HS-27A (cell line): ENCODE results near the gene PPP4C.

ENCODE experiments used
- DNase-seq: peaks from one replicate; pipeline ENCODE4 v3.0.0-alpha.2; 2012; ENCODE audit warnings: low read depth, missing footprints

The PPP4C gene

DNA sequence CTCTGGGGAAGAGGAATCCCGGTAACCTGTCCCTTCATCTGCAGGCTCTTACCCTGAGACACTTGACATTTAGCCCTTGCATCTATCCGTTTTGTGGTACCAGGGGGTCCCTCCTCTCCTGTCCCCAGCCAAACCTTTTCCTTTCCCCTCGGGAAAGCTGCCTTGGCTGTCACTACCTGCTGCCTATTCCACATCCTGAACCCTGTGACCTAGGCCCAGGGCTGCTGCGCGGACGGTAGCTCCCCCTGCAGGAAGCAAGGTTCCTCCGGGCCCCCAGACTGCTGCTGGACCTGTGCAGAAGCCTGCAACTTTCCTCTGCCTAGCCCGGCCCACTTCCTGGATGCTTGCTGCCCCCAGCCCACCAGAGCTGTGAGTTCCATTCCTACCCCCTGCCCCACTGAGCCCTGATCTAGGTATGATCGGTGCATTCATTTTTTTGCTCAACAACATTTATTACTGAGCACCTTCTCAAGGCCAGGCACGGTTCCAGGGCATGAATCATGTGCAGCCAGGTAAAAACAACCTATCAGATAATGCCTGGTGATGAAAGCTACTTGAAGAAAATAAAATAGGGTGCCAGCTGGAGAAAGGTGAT is 20.7 kb upstream of the PPP4C start:
- DNase-seq: no peak

DNA sequence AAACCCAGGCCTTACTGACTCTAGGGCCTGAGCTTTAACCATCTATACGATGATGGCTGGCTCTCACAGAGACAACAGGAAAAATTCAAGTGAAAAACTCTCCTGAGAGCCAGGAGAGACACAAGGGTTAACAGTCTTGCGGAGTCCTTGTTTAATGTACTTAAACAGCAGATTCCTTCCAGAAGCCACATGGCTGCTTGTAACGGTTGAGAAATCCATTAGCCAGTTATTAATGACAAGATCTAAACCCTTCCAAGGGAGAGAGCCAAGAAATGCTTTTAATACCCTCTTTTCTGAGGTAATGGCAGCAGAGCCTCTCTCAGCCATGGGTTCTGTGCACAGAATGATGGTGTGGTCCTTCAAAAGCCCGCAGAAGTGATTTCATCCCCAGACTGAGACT is 15.4 kb upstream of the PPP4C start:
- no peak for DNase-seq

DNA sequence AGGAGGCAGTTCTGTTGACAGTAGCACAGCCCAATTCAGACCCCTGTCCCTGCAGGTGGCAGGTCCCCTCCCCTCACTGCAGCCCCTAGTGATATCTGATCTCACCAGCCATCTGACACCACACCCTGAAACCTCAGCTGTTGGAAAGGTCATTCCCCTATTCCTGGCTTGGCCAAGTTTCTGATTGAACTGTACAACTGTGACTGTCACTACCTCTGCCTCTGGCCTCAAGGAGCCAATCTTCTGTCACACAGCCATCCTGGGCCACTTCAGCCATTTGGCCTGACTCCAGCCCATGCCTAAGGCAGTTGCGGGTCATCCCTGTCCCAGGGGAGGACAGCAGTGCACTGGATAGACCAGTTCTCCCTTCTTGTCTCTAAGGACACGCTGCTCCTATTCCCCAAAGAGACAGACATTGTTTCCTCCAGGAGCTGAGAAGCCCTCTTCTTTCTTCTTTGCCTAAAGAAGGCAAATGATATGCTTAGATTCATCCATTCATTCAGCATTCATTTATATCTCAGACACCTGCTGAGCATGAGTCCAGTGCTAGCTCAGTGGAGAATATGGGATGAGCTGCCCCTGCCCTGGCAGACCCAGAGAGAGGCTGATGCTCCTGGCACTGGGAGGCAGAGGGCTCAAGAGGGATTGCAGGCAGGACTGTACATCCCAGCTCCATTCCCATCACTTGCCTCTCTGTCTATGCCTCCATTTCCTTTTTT is 14.8 kb upstream of the PPP4C start:
- DNase-seq: no peak

DNA sequence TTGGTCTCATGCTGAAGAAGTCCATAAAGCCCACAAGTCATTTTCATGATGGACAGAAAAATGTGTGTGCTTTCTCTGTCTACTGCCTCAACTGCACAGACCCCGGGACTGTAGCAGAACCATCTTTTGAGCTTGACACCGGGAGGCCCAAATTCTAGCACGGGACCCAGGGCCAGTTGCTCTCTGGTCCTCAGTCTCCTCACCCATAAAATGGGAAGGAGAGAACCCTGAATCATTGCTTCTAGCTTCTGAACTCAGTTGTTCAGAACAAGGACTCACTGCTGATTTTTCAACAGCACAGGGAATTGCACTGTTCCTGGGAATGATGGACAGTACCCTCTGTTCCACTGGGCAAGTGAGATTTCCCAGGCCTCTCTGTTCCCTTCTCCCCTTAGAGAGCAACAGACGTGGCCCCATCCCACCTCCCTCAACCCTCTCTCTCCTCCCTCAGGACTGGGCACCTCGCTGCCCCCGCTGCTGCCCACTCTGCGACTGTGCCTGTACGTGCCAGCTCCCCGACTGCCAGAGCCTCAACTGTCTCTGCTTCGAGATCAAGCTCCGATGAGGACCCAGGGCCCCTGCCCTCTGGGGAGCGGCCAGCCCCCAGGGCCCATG is 12.4 kb upstream of the PPP4C start:
- no peak for DNase-seq

DNA sequence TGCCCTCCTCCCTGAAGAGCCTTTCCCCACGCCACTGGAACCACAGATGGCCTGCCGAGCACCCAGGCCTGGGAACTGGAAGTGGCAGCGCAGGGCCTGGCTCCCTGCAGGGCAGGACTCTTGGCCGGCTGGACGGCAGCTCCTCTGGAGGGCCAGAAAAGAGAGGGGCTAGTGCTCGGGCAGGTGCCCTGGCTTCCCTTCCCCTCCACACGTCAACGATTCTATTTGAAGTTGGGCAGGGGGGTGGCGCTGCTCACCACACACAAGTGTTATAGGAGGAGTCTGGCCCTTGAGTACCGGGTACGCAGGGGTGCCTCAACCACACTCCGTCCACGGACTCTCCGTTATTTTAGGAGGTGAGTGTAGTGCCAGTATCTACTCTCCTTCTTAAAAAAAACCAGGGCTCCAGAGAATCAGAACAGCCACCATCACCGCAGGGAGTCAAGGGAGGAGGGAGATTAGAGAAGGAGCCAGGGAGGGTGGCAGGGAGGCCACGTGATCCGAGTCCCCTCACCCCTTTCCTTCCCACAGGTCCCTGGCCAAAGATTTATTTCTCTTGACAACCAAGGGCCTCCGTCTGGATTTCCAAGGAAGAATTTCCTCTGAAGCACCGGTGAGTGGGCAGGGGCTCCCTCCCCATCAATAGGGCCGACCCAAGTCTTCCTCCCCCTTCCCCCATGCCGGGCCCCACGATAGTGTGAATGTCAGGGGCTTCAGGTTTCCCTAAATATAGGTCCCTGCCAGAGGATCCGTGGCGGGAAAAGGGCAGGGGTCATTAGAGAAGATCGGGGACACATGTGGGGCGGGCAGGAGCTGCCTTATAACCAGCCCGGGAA is 11.7 kb upstream of the PPP4C start:
- no peak for DNase-seq

DNA sequence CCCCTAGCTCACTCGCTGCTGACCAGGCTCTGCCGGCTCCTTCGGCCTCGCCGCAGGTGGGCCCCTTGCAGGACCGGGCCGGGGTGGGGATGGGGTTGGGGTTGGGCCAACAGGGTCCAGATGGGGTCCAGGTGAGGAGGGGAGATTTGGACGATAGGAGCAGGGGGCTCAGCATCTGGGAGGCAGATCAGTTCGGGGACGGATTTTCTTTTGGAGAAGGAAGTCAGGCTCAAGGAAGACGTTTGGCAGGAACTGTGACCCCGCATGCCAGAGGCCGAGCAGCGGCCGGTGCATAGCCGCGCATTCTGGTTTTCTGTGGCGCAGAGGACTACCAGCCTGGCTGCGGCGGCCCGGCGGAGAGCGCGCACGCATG is 11.1 kb upstream of the PPP4C start:
- DNase-seq: no peak

DNA sequence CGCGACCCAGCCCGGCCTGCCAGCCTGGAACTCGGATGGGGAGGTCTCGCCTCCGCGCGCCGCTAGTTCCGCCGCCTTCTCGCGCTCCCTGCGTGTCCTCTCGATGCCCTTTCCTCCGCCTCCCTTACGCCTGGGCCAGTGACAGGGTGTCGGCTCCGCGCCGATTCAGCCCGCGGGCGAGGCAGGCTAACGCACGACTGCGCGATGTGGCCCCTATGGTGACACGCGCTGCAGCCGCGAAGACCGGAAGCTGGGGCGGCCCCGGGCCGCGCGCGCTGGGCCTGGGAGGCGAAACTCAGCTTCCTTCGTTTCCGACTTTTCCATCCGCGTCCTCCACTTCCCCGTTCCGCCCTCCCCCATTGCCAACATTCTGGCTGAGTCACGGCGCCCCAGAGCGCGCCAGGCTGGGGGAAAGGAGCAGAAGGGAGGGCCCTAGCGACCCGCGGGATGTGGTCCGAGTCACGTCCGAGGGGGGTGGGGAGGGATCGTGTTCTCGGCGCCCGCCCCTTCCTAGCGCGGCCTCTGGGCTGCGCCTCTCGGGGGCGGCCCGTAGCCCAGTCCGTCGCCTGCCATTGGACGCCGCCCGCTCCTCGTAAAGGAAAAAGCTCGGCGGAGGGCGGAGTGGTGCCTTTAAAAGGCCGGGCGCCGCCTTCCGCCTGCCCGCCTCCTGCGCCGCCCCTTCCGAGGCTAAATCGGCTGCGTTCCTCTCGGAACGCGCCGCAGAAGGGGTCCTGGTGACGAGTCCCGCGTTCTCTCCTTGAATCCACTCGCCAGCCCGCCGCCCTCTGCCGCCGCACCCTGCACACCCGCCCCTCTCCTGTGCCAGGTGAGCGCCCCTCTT is 10.5 kb upstream of the PPP4C start, which contains the start of gene ALDOA:
Gene ALDOA, plus strand, starts transcription at position 659 of the 841 bp plus-strand sequence. CDS start 1,138 bp downstream, outside the sequence.
- peak; percentile 94 for DNase-seq

DNA sequence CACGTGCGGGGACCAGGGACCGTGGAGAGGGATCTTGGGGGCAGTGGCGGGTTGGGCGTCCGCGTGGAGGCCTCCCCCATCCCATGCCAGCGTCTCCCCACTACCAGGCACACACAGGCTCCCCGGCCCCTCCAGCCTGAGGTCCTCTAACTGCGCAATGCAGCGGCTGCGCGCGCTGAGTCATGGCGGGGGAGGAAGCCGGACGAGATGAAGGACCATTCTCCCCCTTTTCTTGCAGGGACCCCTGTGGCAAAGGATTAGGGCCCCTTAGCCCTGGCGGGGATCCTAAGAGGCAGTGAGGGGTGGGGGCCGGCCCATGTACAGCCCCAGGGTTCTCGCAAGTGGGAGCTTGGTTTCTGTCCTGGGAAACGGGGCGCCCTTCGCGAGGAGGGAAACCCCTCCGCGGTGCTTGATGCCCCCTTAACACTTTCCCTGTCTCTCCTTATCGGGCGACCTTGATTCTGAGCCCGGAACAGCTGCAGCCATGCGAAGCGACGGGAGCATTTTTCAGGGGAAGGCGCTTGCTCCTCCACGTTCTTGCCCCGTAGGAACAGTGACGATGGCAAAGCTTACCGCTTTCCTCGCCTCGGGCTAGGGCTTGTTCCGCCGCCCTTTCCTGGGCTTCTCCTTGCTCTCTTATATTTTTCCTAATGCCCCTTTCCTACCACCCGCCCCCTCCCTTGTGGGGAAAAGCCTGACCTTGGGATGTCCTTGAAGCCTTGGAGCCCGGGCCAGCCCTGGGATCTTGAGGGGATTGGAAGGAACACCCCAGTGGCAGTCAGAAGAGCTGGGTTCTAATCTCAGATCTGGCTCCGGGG is 9.6 kb upstream of the PPP4C start:
- DNase-seq: no peak

DNA sequence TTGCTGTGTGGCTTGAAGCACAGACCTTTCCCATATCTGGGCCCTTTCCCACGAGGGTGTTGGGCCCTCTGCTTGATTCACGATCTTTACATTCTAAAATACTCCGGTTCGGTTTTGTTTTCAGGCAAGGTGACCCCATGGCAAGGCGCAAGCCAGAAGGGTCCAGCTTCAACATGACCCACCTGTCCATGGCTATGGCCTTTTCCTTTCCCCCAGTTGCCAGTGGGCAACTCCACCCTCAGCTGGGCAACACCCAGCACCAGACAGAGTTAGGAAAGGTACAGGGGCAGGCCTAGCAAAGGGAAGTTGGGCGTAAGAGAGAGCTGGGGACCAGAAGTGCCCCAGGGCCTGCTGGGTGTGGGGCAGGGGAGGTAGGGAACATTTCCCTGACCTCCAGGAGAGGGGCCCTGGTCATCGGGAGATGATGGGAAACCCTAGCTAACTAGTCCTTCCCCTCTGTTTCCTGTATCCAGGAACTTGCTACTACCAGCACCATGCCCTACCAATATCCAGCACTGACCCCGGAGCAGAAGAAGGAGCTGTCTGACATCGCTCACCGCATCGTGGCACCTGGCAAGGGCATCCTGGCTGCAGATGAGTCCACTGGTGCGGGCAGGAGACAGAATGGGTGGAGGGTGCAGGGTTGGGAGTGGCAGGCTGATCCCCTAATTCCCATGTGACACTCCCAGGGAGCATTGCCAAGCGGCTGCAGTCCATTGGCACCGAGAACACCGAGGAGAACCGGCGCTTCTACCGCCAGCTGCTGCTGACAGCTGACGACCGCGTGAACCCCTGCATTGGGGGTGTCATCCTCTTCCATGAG is 8.8 kb upstream of the PPP4C start:
- DNase-seq: no peak

DNA sequence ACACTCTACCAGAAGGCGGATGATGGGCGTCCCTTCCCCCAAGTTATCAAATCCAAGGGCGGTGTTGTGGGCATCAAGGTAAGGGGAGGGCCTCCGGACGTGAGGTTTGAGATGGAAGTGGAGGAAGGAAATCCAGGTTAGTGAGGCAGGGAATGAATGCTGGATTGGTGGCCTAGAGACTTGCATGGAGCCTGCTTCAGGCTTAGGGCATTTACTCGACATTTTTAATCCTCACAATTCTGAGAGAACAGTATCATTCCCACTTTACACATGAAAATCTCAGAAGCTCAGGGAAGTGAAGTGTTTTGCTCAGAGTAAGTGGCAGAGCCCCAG is 8.2 kb upstream of the PPP4C start:
- no peak for DNase-seq

DNA sequence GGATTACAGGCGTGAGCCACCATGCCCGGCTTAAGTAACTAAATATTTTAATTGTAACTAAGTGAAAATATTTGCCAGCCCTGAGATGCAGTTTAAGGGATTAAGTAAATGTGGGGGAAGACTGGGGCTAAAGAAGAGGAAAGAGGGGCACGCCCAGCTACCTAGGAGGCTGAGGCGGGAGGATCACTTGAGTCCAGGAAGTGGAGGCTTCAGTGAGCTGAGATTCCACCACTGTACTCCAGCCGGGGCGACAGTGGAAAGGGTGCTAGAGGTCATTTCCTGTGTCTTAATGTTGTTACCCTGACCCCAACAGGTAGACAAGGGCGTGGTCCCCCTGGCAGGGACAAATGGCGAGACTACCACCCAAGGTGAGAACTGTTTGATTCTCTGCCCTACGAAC is 7.5 kb upstream of the PPP4C start:
- DNase-seq: no peak

DNA sequence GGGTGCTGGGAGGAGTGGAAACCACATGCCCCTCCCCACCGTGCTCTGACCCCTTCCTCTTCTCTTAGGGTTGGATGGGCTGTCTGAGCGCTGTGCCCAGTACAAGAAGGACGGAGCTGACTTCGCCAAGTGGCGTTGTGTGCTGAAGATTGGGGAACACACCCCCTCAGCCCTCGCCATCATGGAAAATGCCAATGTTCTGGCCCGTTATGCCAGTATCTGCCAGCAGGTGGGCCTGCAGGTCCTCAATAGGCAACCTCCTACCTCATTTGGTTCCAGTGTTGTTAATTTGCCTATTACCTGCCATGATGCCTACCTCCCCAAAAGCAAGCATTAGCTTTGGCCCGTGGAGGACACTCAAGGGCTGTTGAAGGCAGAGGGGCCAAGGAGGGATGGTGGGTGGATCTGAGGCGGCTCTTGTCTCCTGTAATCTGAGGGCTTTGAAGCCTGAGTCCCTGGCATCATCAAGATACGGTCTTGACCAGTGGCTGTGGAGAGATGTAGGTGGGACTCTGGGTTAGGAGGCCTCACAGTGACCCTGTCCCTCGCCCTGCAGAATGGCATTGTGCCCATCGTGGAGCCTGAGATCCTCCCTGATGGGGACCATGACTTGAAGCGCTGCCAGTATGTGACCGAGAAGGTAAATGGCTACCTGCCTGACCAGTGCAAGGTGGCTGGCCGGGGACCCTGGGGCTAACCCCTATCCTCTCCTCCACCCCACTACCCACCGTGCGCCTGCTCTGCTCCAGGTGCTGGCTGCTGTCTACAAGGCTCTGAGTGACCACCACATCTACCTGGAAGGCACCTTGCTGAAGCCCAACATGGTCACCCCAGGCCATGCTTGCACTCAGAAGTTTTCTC is 6.8 kb upstream of the PPP4C start:
- no peak for DNase-seq

DNA sequence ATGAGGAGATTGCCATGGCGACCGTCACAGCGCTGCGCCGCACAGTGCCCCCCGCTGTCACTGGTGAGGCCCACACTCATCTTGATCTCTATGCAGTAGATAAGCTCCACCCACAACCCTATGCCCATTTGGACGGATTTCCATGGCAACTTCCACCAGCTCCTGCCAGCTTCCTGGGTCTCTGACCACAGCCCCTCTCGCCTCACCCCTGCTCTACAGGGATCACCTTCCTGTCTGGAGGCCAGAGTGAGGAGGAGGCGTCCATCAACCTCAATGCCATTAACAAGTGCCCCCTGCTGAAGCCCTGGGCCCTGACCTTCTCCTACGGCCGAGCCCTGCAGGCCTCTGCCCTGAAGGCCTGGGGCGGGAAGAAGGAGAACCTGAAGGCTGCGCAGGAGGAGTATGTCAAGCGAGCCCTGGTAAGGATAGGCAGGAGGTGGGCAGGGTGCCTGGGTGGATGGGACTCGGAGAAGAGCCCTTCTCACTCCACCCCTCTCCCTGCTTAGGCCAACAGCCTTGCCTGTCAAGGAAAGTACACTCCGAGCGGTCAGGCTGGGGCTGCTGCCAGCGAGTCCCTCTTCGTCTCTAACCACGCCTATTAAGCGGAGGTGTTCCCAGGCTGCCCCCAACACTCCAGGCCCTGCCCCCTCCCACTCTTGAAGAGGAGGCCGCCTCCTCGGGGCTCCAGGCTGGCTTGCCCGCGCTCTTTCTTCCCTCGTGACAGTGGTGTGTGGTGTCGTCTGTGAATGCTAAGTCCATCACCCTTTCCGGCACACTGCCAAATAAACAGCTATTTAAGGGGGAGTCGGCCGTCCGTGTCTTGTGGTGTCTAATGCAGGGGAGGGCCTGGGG is 6.0 kb upstream of the PPP4C start:
- DNase-seq: no peak

DNA sequence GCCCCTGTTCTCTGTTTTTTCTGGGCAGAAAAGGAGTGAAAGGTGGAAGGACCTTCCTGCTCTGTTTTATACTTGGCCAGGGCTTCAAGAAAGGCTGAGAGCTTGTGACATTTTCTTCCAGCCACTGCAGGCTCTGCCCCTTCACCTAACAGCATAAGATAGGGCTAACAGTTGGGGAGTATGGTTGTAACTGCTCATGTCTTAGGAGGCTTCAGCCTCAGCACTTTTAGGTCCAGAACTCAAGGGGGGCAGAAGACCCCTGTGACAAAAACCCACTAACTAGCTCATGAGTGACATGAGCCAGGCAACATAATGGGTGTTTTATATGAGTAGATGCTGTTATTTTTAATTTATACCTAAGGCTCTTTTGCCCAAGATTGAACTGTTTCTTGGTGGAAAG is 5.3 kb upstream of the PPP4C start:
- DNase-seq: no peak

DNA sequence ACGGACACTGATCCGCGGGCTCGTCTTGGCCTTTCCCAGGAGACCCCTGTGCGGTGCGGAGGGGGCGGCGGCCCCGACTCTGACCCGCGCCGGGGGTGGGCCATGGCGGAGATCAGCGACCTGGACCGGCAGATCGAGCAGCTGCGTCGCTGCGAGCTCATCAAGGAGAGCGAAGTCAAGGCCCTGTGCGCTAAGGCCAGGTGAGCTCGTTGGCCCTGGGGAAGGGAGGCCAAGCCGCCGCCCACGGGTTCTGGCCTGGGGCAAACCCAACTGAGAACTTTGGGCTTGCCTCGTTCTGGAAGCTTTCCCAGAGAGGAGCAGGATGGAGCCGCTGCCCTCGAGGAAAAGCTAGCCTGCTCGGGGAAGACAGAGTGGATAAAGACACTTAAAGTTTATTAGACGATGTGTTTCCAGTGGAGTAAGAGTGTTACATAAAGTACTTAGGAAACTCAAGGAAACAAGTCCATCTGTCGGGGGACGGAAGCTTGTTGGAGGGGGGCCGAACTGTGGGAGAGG is 540 bp downstream of the PPP4C start:
- DNase-seq: no peak

DNA sequence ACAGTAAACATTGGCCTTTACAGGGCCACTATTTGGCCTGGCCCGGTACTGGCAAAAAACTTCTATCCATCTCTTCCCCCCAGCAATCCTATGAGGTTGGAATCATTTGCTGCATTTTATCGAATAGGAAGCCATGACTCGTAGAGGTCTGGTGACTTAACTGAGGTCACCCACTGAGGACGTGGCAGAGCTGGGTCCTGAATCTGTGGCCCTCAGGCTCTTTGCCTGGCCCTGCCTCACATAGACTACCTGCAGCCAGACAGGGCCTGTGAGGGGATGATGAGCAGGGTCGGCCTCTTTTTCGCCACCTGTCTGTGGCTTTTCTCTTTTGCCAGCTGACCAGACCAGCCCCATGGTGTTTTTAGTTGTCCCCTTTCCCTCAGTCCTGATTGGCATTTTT is 1.9 kb downstream of the PPP4C start:
- no peak for DNase-seq

DNA sequence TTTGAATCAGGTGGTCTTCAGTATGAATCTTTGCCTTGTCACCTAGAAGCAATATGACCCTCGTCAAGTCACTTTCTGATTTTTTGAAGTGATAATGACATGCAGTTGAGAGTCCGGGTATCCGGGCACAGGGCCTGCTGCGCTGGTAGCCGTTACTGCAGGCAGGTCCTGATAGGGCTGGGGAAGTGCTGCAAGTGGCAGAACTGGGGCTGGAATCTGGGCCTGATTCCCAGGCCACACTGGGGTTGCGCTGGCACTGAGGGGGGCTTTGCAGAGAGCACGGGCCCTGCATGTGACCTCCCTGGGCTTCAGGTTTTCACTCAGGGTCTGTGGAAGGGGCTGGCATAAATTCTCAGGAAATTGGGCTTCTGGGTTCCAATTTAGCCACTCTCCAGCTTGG is 3.0 kb downstream of the PPP4C start:
- no peak for DNase-seq

DNA sequence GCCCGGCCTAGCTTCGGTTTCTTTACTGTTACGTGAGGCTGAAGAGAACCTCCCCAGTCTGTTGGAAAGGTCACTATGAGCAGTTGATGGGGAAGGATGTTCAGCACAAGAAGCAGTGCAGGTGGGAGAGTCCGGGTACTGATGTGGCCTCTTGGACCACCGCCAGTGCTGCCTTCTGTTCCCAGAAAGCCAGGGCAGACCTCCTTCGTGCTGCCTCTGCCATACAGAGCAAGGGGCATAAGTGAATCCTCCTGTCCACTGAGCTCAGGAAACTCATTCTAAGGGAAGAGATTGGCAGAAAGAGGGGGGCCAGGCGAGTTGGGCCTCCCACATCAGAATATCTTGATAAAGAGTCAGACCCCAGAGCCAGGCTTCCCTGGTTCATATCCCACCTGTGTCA is 3.7 kb downstream of the PPP4C start:
- no peak for DNase-seq
